Transverse colon (tissue), 4 donors: ENCODE results near the gene DYNC1I1. TPM values are rescaled to one million over a fixed set of nuclear protein-coding genes. Genes with fewer than 3 reads are reported as not detected.

Experiments
- DNase-seq: peaks from one replicate; pipeline ENCODE4 v3.0.0-alpha.2; 2019
- H3K27ac ChIP-seq, 4 donors: fragments of 200-600 bp; sonication (generic); 2 replicates each; pipeline ENCODE4 v1.5.1; 2016 to 2018; ENCODE audit warnings: inconsistent platforms in 4 of 4
- H3K27me3 ChIP-seq: fragments of 200-600 bp; sonication (generic); 2 replicates; pipeline ENCODE4 v1.5.1; 2017; ENCODE audit warnings: inconsistent platforms
- H3K36me3 ChIP-seq, 4 donors: fragments of 200-600 bp; sonication (generic); 2 replicates each; pipeline ENCODE4 v1.5.1; 2017 to 2019; ENCODE audit warnings: inconsistent platforms in 4 of 4
- H3K4me1 ChIP-seq, 4 donors: fragments of 200-600 bp; sonication (generic); 2 replicates each; pipeline ENCODE4 v1.5.1; 2017 to 2020; ENCODE audit warnings: inconsistent platforms in 4 of 4
- H3K4me3 ChIP-seq, 4 donors: fragments of 200-600 bp; sonication (generic); 1 replicate in 1 of 4; 2 replicates in 3 of 4; pipeline versions ENCODE4 v1.5.1 to v1.6.1; 2017 to 2019; ENCODE audit warnings: inconsistent platforms in 4 of 4
- H3K9me3 ChIP-seq, 2 donors: fragments of 200-600 bp; sonication (generic); 2 replicates each; pipeline ENCODE4 v1.5.1; 2017 to 2019; ENCODE audit warnings: inconsistent platforms in 2 of 2
- CTCF ChIP-seq, 5 experiments: fragments of 200-600 bp in 3 of 5; fragments of 450-650 bp in 2 of 5; sonication (generic) in 3 of 5; IDR thresholded peaks; 1 replicate in 2 of 5; 2 replicates in 3 of 5; pipeline ENCODE4 v1.5.1; 2016 to 2017; ENCODE audit warnings: antibody characterized with exemption in 5 of 5, inconsistent platforms in 3 of 5, mild to moderate bottlenecking in 2 of 5, moderate library complexity in 1 of 5
- EP300 ChIP-seq: sonication (generic); formaldehyde crosslinking; IDR thresholded peaks from one replicate; pipeline ENCODE4 v1.6.1; 2017; ENCODE audit warnings: antibody characterized with exemption, low read depth
- POLR2A ChIP-seq: fragments of 450-650 bp; IDR thresholded peaks from one replicate; pipeline ENCODE4 v1.6.1; 2016; ENCODE audit warnings: antibody characterized with exemption, mild to moderate bottlenecking, moderate library complexity
- POLR2AphosphoS5 ChIP-seq, 3 donors: sonication (generic); formaldehyde crosslinking; IDR thresholded peaks; one replicate each; pipeline ENCODE4 v1.6.1; 2016; ENCODE audit warnings: antibody characterized with exemption in 3 of 3
- WGBS, 2 donors: methylation state at CpG; one replicate each; pipeline ENCODE4 v1.1.5; 2018; ENCODE audit warnings: low coverage in 1 of 2; 5-methylcytosine and 5-hydroxymethylcytosine counted together
- in situ Hi-C, 4 donors: fragments of 200-750 bp; cut with MboI; loops; one replicate each; pipeline versions ENCODE4 v1.15.0 to v1.15.1; 2017; ENCODE audit warnings: low sequenced_read_pairs in 3 of 4, low pct_ligation_motif_present in 1 of 4, low pct_unique_long_range_greater_than_20kb in 1 of 4
- intact Hi-C: fragments of 100-400 bp; cut with DNase I; formaldehyde crosslinking; loops from one replicate; pipeline ENCODE4 v1.15.1; 2023; ENCODE audit warnings: low total_unique reads
- total RNA-seq, 4 donors: library from RNA; depleted of rRNA; stranded (reverse); fragments of >200 nt; gene quantifications; one replicate each; pipeline ENCODE4 v1.1.0, GENCODE V29; 2016

DYNC1I1 gene
- total RNA-seq, 4 donors from 2014 or later = 1.8 to 37.0 (median 7.4) TPM

DNA sequence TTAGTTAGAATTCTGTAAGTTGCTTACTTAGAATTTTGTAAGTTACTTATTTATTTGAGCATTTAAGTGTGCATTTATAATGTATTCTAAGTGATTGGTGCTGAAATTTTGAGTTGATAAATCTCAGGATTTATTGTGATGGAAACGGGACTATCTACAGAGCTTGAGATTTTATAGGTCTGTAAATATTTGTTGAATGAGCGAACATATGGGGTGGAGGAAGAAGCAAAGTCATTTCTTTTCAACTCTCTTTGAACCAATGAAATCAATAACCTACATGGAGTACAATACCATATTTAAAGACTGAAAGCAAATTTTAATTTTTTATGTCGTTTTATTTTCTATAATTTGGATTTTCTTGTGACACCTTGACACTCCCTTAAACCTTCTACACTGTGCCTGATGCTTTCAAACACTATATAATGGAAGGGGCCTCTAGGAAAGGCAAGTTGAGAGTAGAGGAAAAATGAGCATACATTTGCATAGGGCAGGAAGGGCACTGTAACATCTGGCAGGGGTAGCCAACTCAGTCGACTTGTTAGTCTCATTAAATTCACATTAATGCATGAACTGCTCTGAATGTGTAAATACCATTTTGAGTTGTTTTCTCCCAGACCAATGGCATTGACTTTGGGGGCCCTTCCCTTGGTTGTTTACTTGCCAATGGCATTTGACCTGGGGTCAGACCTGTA, 204.2 kb downstream of the DYNC1I1 start:
- H3K27me3 ChIP-seq = no peaks in the 10 kb centered on the region
- TF ChIP-seq POLR2A (no peak), POLR2AphosphoS5 (IDR thresholded peaks at IDR 0.05) (no peak), CTCF (IDR thresholded peaks at IDR 0.05) (no peak), EP300 (no peak)
- H3K36me3 ChIP-seq = no peaks in the 10 kb centered on the region
- no peaks in the 10 kb centered on the region for H3K4me1 ChIP-seq
- intact Hi-C loops (no loop called here), in situ Hi-C loops (no loop called here)
- no peak overlapping the region for H3K27ac ChIP-seq
- WGBS, 2 donors = 27 to 31% methylated on average over 4 of the region's 4 CpGs
- DNase-seq = no peak
- no peaks in the 10 kb centered on the region for H3K9me3 ChIP-seq
- H3K4me3 ChIP-seq = no peak overlapping the region

GRCh38 chr7:95977994-95978393, 205.6 kb downstream of the DYNC1I1 start:
- H3K27ac ChIP-seq = no peak overlapping the region
- no peaks in the 10 kb centered on the region for H3K4me1 ChIP-seq
- DNase-seq = no peak

DNA sequence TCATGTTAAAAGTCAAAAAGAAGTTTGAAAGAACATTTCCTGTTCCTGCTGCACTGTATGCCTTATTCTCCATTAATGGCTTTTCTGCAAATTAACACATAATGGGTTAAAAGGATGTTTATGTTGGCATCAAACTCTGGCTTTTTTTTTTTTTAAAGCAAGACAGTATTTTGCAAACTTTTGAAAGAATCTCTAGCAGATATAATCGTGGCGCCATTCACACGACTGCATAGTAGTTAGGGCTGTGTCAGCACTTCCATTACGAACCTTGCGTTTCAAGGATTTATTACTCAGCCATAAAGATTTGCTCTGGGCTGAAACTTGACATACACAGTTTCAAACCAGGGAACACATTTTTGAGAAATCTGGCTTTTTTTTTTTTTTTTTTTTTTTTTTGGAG, 207.8 kb downstream of the DYNC1I1 start:
- Histone ChIP-seq H3K27me3 (no peaks in the 10 kb centered on the region), H3K4me1 (no peaks in the 10 kb centered on the region), H3K9me3 (no peaks in the 10 kb centered on the region), H3K27ac (no peak overlapping the region), H3K36me3 (no peaks in the 10 kb centered on the region), H3K4me3 (no peak overlapping the region)
- in situ Hi-C loops = no loop called here
- TF ChIP-seq CTCF (IDR thresholded peaks at IDR 0.05) (no peak), POLR2AphosphoS5 (IDR thresholded peaks at IDR 0.05) (no peak)
- no peak for DNase-seq
- intact Hi-C loops = no loop called here
- WGBS, 2 donors = 6 to 27% methylated on average over 5 of the region's 5 CpGs

More at GRCh38 chr7:95977994-95978393, 205.6 kb downstream of the DYNC1I1 start:
- WGBS, 2 donors = 87 to 92% methylated on average over 1 of the region's 1 CpG
- no peaks in the 10 kb centered on the region for H3K36me3 ChIP-seq
- TF ChIP-seq EP300 (no peak), POLR2AphosphoS5 (IDR thresholded peaks at IDR 0.05) (no peak), CTCF (IDR thresholded peaks at IDR 0.05) (no peak), POLR2A (no peak)
- H3K9me3 ChIP-seq = no peaks in the 10 kb centered on the region
- H3K4me3 ChIP-seq = no peak overlapping the region
- in situ Hi-C loops = no loop called here
- intact Hi-C loops = no loop called here
- no peaks in the 10 kb centered on the region for H3K27me3 ChIP-seq

- Histone ChIP-seq H3K27ac (no peak overlapping the region), H3K4me1 (no peaks in the 10 kb centered on the region), H3K27me3 (no peaks in the 10 kb centered on the region), H3K9me3 (no peaks in the 10 kb centered on the region), H3K4me3 (no peak overlapping the region), H3K36me3 (no peaks in the 10 kb centered on the region)
- TF ChIP-seq POLR2AphosphoS5 (IDR thresholded peaks at IDR 0.05) = no peak
- no peak for TF ChIP-seq CTCF (IDR thresholded peaks at IDR 0.05)
- TF ChIP-seq EP300 = no peak
- TF ChIP-seq POLR2A = no peak
- 38 to 50% methylated on average over 1 of the region's 1 CpG for WGBS, 2 donors
- no peak for DNase-seq
- intact Hi-C loops (no loop called here), in situ Hi-C loops (no loop called here)
Observed at GRCh38 chr7:95980706-95981105, 208.4 kb downstream of the DYNC1I1 start.
